HepG2 (cell line): ENCODE measurements around the gene LSM10. TPM values are rescaled to one million over a fixed set of nuclear protein-coding genes. Genes with fewer than 3 reads are reported as not detected.

Experiments
- ATAC-seq: fragments of 200-7000 bp; cut with Tn5 transposase; 3 replicates; pipeline ENCODE4 v1.9.1; 2020; ENCODE audit warnings: mild to moderate bottlenecking, moderate library complexity
- BruUV-seq: library from RNA; stranded (reverse); fragments of 400-500 nt; replicated peaks from 2 replicates; lab custom pipeline; 2021; lab: Mats Ljungman, UMichigan
- CTCF ChIA-PET: fragments of 300-600 bp; formaldehyde crosslinking; extraction: SDS; loops from one replicate; lab custom pipeline; 2021; ENCODE audit warnings: low total read pairs, inconsistent platforms, low intra/inter-chr PET ratio; lab: Yijun Ruan, JAX
- POLR2A ChIA-PET: fragments of 350-600 bp; sonication (Branson Sonifier 250); formaldehyde crosslinking; loops from one replicate; lab custom pipeline; 2020; ENCODE audit warnings: antibody characterized with exemption, inconsistent platforms; lab: Yijun Ruan, JAX
- DNase-seq: peaks from one replicate; pipeline ENCODE4 v3.0.0-alpha.2; 2015; ENCODE audit warnings: low spot score
- FAIRE-seq: peaks from 3 replicates; lab custom pipeline; 2011; peaks lifted over from hg19 to GRCh38; lab: Jason Lieb, UNC
- H2AFZ ChIP-seq: one replicate; pipeline ENCODE4 v1.6.1; 2011; ENCODE audit warnings: low read length, inconsistent platforms
- H3K27ac ChIP-seq: fragments of 300-600 bp; 3 replicates; pipeline ENCODE4 v1.8.0; 2011; ENCODE audit warnings: mixed run types, mild to moderate bottlenecking, mixed read lengths, low read length, inconsistent platforms; ENCODE audit not compliant: insufficient read depth; ENCODE audit errors: extremely low read length
- H3K27me3 ChIP-seq, 2 experiments: fragments of 200-600 bp in 1 of 2; 2 replicates in 1 of 2; 3 replicates in 1 of 2; pipeline versions ENCODE4 v1.6.0 to v1.8.0; 2011; ENCODE audit warnings: low read length in 2 of 2, mild to moderate bottlenecking in 2 of 2, moderate library complexity in 2 of 2, inconsistent platforms in 1 of 2; ENCODE audit not compliant: insufficient read depth in 2 of 2, control insufficient read depth in 1 of 2
- H3K36me3 ChIP-seq, 2 experiments: fragments of 200-600 bp in 1 of 2; replicated peaks in 1 of 2; 2 replicates in 1 of 2; 3 replicates in 1 of 2; pipeline versions ENCODE4 v1.5.1 to v1.8.0; 2011; ENCODE audit warnings: low read length in 2 of 2, inconsistent platforms in 1 of 2; ENCODE audit not compliant: insufficient read depth in 2 of 2, control insufficient read depth in 1 of 2
- H3K4me1 ChIP-seq: 2 replicates; pipeline ENCODE4 v1.5.1; 2012; ENCODE audit warnings: low read length, inconsistent platforms; ENCODE audit not compliant: insufficient read depth
- H3K4me2 ChIP-seq: 2 replicates; pipeline ENCODE4 v1.6.0; 2011; ENCODE audit warnings: low read depth, low read length, inconsistent platforms
- H3K4me3 ChIP-seq, 3 experiments: fragments of 200-600 bp in 1 of 3; sonication (generic), shearing (Covaris generic) in 1 of 3; replicated peaks in 1 of 3; 2 replicates each; pipeline ENCODE4 v1.5.1; 2011 to 2016; ENCODE audit warnings: low read length in 3 of 3, inconsistent platforms in 2 of 3, low read depth in 2 of 3, mild to moderate bottlenecking in 2 of 3, control low read depth in 1 of 3, mixed read lengths in 1 of 3; ENCODE audit not compliant: insufficient read depth in 1 of 3
- H3K79me2 ChIP-seq: one replicate; pipeline ENCODE4 v1.6.1; 2011; ENCODE audit warnings: low read length, inconsistent platforms; ENCODE audit not compliant: insufficient read depth
- H3K9ac ChIP-seq: 2 replicates; pipeline ENCODE4 v1.6.0; 2011; ENCODE audit warnings: mild to moderate bottlenecking, low read depth, low read length, inconsistent platforms; ENCODE audit not compliant: insufficient read depth
- H3K9me3 ChIP-seq: 2 replicates; pipeline ENCODE4 v1.5.1; 2012; ENCODE audit warnings: mild to moderate bottlenecking, low read length
- H4K20me1 ChIP-seq: 2 replicates; pipeline ENCODE4 v1.6.0; 2011; ENCODE audit warnings: inconsistent platforms, mild to moderate bottlenecking, low read length, moderate library complexity; ENCODE audit not compliant: insufficient read depth
- ATF5 ChIP-seq: sonication (generic); formaldehyde crosslinking; IDR thresholded peaks from 2 replicates; pipeline ENCODE4 v1.4.0; 2020; ENCODE audit warnings: mild to moderate bottlenecking, low read depth, missing genetic modification reagents
- EZH2 ChIP-seq: conservative IDR thresholded peaks from 2 replicates; pipeline ENCODE4 v1.6.1; 2012; ENCODE audit warnings: mild to moderate bottlenecking, low read depth, low read length, moderate library complexity
- MIER3 ChIP-seq: IDR thresholded peaks from 2 replicates; pipeline ENCODE4 v1.6.1; 2016; ENCODE audit warnings: missing compliant biosample characterization, borderline replicate concordance
- NBN ChIP-seq: fragments of 450-650 bp; conservative IDR thresholded peaks from 2 replicates; pipeline ENCODE4 v1.6.1; 2017
- PRDM15 ChIP-seq: sonication (generic); formaldehyde crosslinking; IDR thresholded peaks from 2 replicates; pipeline ENCODE4 v1.4.0; 2020; ENCODE audit warnings: missing genetic modification reagents
- STAG1 ChIP-seq: sonication (generic); formaldehyde crosslinking; IDR thresholded peaks from 2 replicates; pipeline ENCODE4 v1.4.0; 2020; ENCODE audit warnings: missing genetic modification reagents
- ZBTB46 ChIP-seq: sonication (generic); formaldehyde crosslinking; IDR thresholded peaks from 2 replicates; pipeline ENCODE4 v1.4.0; 2020; ENCODE audit warnings: mild to moderate bottlenecking, missing genetic modification reagents, borderline replicate concordance
- ZC3H4 ChIP-seq: sonication (generic); formaldehyde crosslinking; IDR thresholded peaks from 2 replicates; pipeline ENCODE4 v1.4.0; 2020; ENCODE audit warnings: missing genetic modification reagents, borderline replicate concordance
- ZFX ChIP-seq: sonication (generic); formaldehyde crosslinking; IDR thresholded peaks from 2 replicates; pipeline ENCODE4 v1.4.0; 2020; ENCODE audit warnings: mild to moderate bottlenecking, low read depth, missing genetic modification reagents, moderate library complexity
- ZNF17 ChIP-seq: sonication (generic); formaldehyde crosslinking; IDR thresholded peaks from 2 replicates; pipeline ENCODE4 v1.5.0; 2020; ENCODE audit warnings: mild to moderate bottlenecking, missing genetic modification reagents
- ZNF180 ChIP-seq: sonication (generic); formaldehyde crosslinking; IDR thresholded peaks from 2 replicates; pipeline ENCODE4 v1.4.0; 2020; ENCODE audit warnings: low read depth, missing genetic modification reagents, borderline replicate concordance
- WGBS: methylation state at CpG from one replicate; pipeline ENCODE4 v1.1.6; 2017; ENCODE audit warnings: low lambda C conversion rate; 5-methylcytosine and 5-hydroxymethylcytosine counted together
- in situ Hi-C: cut with HindIII; loops from 2 replicates; pipeline ENCODE4 v1.10.0; 2017; ENCODE audit warnings: low pct_unique_long_range_greater_than_20kb; ENCODE audit not compliant: extremely low pct_ligation_motif_present
- intact Hi-C: fragments of 100-400 bp; cut with micrococcal nuclease; formaldehyde crosslinking; loops from one replicate; pipeline ENCODE4 v1.10.0; 2022; ENCODE audit not compliant: unreplicated experiment
- polyA plus RNA-seq, 8 experiments: library from polyadenylated mRNA; depleted of rRNA in 3 of 8; stranded (reverse) in 7 of 8; unstranded in 1 of 8; fragments of >200 nt; fragmentation: Illumina TruSeq in 4 of 8; extraction: Trizol in 4 of 8; gene quantifications; 2 replicates each; pipeline versions ENCODE4 v1.2.1 to v1.2.3, GENCODE V29; 2011 to 2016; ENCODE audit warnings: low read depth in 4 of 8, missing spikeins in 1 of 8, mixed read lengths in 1 of 8; ENCODE audit not compliant: insufficient read depth in 1 of 8
- total RNA-seq, 5 experiments: library from RNA; depleted of rRNA; stranded (reverse); fragments of >200 nt; fragmentation: Illumina TruSeq; extraction: Trizol; gene quantifications; 2 replicates each; pipeline ENCODE4 v1.2.3, GENCODE V29; 2016; ENCODE audit warnings: low read depth in 1 of 5

The LSM10 gene
- total and polyA plus RNA-seq, 2 of the 13 experiments (the other 11 are each of a cell fraction or from before 2014, with no cell fraction given), result 14.0 to 52.0 TPM

GRCh38 chr1:36419569-36419968, 21.9 kb upstream of the LSM10 start:
- Histone ChIP-seq H3K27ac (no peak overlapping the region), H3K9ac (no peak overlapping the region), H3K4me2 (no peak overlapping the region), H3K36me3 (no peaks in the 10 kb centered on the region; a peak in 1 of 5 replicates), H3K4me3 (no peak overlapping the region), H3K4me1 (peaks cover 13% of the 10 kb centered on the region), H4K20me1 (no peaks in the 10 kb centered on the region), H3K9me3 (no peaks in the 10 kb centered on the region), H3K27me3 (no peaks in the 10 kb centered on the region), H2AFZ (no peak overlapping the region), H3K79me2 (no peaks in the 10 kb centered on the region)
- in situ Hi-C loops (no loop called here), intact Hi-C loops (no loop called here)
- ATAC-seq (no peak), FAIRE-seq (no peak), DNase-seq (no peak)
- POLR2A ChIA-PET, result interaction anchor here (1.8 kb wide), 1 partner anchor 33 kb away, joined by 6 read pairs; no protein-coding TSS in a partner anchor
- BruUV-seq, result no TSS peak
- 89% methylated on average over 4 of the region's 4 CpGs for WGBS
- CTCF ChIA-PET, result no interaction called here
- TF ChIP-seq STAG1 (no peak), ZNF17 (CRISPR knock-in tag) (no peak), ZBTB46 (CRISPR knock-in tag) (no peak), ZNF180 (CRISPR knock-in tag) (no peak), EZH2 (no peak), ZFX (CRISPR knock-in tag) (no peak), ATF5 (CRISPR knock-in tag) (no peak), NBN (no peak), PRDM15 (CRISPR knock-in tag) (no peak), MIER3 (CRISPR knock-in tag) (no peak), ZC3H4 (CRISPR knock-in tag) (no peak)
